K562 (cell line): Measurements from ENCODE around the gene E2F1. TPM values are rescaled to one million over a fixed set of nuclear protein-coding genes. Genes with fewer than 3 reads are reported as not detected.

Experiments
- KDM4B ChIP-seq, 2 experiments: fragments of 450-650 bp in 1 of 2; sonication (generic) in 1 of 2; IDR thresholded peaks; 2 replicates each; pipeline ENCODE4 v1.6.1; 2016 to 2017; ENCODE audit warnings: borderline replicate concordance in 2 of 2, antibody characterized with exemption in 1 of 2, low read depth in 1 of 2, mild to moderate bottlenecking in 1 of 2
- polyA plus RNA-seq, 8 experiments: library from polyadenylated mRNA; depleted of rRNA in 4 of 8; stranded (reverse) in 5 of 8; unstranded in 3 of 8; fragments of >200 nt; fragmentation: Nextera tagmentation in 2 of 8; fragmentation: Illumina TruSeq in 1 of 8; extraction: Ambion mirVana in 2 of 8; extraction: Trizol in 1 of 8; gene quantifications; 2 replicates each; pipeline versions ENCODE4 v1.2.1 to v1.2.3, GENCODE V29; 2011 to 2014; ENCODE audit warnings: inconsistent platforms in 1 of 8, missing spikeins in 1 of 8
- total RNA-seq, 7 experiments: library from RNA; depleted of rRNA in 6 of 7; stranded (reverse); fragments of >200 nt in 6 of 7; fragmentation: Illumina TruSeq in 2 of 7; extraction: Trizol in 2 of 7; gene quantifications; 2 replicates each; pipeline versions ENCODE4 v1.2.1 to v1.2.3, GENCODE V29; 2011 to 2021; ENCODE audit warnings: low replicate concordance in 1 of 7
- TF ChIP-seq, protein P1 (sequence below): fragments of 450-650 bp; IDR thresholded peaks from 2 replicates; pipeline ENCODE4 v1.6.1; 2017; ENCODE audit warnings: antibody characterized with exemption, mild to moderate bottlenecking
- TF ChIP-seq, protein P2 (sequence below): fragments of 450-650 bp; formaldehyde crosslinking; conservative IDR thresholded peaks from 2 replicates; pipeline ENCODE4 v1.4.0; 2022; ENCODE audit warnings: mild to moderate bottlenecking, missing genetic modification characterization

Gene E2F1
- total and polyA plus RNA-seq, 9 of the 15 experiments (the other 6 are each of a cell fraction or from before 2014, with no cell fraction given) = 0.14 to 30.6 (median 13.1) TPM

GRCh38 chr20:33664085-33664761, 22.0 kb downstream of the E2F1 start (continued):
- TF ChIP-seq, protein P1, sequence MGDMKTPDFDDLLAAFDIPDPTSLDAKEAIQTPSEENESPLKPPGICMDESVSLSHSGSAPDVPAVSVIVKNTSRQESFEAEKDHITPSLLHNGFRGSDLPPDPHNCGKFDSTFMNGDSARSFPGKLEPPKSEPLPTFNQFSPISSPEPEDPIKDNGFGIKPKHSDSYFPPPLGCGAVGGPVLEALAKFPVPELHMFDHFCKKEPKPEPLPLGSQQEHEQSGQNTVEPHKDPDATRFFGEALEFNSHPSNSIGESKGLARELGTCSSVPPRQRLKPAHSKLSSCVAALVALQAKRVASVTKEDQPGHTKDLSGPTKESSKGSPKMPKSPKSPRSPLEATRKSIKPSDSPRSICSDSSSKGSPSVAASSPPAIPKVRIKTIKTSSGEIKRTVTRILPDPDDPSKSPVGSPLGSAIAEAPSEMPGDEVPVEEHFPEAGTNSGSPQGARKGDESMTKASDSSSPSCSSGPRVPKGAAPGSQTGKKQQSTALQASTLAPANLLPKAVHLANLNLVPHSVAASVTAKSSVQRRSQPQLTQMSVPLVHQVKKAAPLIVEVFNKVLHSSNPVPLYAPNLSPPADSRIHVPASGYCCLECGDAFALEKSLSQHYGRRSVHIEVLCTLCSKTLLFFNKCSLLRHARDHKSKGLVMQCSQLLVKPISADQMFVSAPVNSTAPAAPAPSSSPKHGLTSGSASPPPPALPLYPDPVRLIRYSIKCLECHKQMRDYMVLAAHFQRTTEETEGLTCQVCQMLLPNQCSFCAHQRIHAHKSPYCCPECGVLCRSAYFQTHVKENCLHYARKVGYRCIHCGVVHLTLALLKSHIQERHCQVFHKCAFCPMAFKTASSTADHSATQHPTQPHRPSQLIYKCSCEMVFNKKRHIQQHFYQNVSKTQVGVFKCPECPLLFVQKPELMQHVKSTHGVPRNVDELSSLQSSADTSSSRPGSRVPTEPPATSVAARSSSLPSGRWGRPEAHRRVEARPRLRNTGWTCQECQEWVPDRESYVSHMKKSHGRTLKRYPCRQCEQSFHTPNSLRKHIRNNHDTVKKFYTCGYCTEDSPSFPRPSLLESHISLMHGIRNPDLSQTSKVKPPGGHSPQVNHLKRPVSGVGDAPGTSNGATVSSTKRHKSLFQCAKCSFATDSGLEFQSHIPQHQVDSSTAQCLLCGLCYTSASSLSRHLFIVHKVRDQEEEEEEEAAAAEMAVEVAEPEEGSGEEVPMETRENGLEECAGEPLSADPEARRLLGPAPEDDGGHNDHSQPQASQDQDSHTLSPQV = 0 out of 2 replicates have a peak, but pooled peaks have one; percentile 4
- TF ChIP-seq KDM4B (IDR thresholded peaks at IDR 0.05; ENCODE audit: borderline replicate concordance in 2 of 2, low read depth in 1 of 2) = 0 out of 4 replicates have a peak, but pooled peaks of 1 of the 2 experiments have one; percentile 41
- TF ChIP-seq, protein P2, sequence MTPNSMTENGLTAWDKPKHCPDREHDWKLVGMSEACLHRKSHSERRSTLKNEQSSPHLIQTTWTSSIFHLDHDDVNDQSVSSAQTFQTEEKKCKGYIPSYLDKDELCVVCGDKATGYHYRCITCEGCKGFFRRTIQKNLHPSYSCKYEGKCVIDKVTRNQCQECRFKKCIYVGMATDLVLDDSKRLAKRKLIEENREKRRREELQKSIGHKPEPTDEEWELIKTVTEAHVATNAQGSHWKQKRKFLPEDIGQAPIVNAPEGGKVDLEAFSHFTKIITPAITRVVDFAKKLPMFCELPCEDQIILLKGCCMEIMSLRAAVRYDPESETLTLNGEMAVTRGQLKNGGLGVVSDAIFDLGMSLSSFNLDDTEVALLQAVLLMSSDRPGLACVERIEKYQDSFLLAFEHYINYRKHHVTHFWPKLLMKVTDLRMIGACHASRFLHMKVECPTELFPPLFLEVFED (CRISPR knock-in tag) = 0 out of 2 replicates have a peak, but pooled peaks have one; percentile 58
